Uterus (tissue), 2 donors: ENCODE measurements around the gene OR2A1.
"Not testable (repeated sequence)": the region's sequence is repeated elsewhere in the genome, so short reads cannot be mapped to it uniquely, and the experiment has no call there.

Experiments
- POLR2A ChIP-seq, 2 donors: fragments of 450-650 bp; IDR thresholded peaks; one replicate each; pipeline ENCODE4 v1.6.1; 2016; ENCODE audit warnings: antibody characterized with exemption in 2 of 2, mild to moderate bottlenecking in 1 of 2, moderate library complexity in 1 of 2
- TF ChIP-seq, protein P1 (sequence below), 4 experiments: fragments of 200-600 bp in 2 of 4; fragments of 450-650 bp in 2 of 4; sonication (generic) in 2 of 4; IDR thresholded peaks; one replicate each; pipeline ENCODE4 v1.5.1; 2016 to 2019; ENCODE audit warnings: antibody characterized with exemption in 4 of 4, mild to moderate bottlenecking in 2 of 4, moderate library complexity in 1 of 4

DNA sequence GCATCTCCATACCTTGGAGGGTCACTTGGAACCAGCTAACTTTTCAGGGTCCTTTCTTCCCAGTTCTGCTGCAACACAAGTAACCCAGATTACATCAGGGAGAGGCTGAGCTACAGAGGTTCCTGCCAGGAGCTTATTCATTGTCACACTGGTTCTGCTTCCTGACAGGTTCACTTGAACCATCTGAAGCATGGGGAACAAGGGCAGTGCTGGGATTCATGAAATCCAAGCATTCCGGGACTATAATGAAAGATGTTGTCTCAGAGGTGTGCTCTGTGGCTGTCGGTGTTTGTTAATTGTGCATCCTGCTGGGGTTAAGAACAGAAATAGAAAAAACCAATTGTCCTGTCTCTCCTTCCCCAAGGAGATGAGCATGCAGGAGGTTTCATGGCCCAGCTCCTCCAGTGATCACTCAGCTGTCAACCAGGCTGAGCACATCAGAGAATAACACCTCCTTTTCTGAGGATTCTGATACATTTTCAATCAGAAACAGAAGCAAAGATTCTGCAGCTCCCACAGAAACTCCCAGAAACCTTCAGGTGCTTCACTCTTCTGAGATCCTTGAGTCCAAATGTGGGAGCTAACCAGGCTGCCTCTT is at the start of gene OR2A1:
- TF ChIP-seq, protein P1, sequence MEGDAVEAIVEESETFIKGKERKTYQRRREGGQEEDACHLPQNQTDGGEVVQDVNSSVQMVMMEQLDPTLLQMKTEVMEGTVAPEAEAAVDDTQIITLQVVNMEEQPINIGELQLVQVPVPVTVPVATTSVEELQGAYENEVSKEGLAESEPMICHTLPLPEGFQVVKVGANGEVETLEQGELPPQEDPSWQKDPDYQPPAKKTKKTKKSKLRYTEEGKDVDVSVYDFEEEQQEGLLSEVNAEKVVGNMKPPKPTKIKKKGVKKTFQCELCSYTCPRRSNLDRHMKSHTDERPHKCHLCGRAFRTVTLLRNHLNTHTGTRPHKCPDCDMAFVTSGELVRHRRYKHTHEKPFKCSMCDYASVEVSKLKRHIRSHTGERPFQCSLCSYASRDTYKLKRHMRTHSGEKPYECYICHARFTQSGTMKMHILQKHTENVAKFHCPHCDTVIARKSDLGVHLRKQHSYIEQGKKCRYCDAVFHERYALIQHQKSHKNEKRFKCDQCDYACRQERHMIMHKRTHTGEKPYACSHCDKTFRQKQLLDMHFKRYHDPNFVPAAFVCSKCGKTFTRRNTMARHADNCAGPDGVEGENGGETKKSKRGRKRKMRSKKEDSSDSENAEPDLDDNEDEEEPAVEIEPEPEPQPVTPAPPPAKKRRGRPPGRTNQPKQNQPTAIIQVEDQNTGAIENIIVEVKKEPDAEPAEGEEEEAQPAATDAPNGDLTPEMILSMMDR (IDR thresholded peaks at IDR 0.05), result not testable (repeated sequence)
- not testable (repeated sequence) for TF ChIP-seq POLR2A (IDR thresholded peaks at IDR 0.05)
